Neural cell (in vitro differentiated cells): ENCODE data around the gene RNF217.

Experiments used
- EP300 ChIP-seq: fragments of 450-650 bp; conservative IDR thresholded peaks from 2 replicates; pipeline ENCODE4 v1.6.1; 2014; ENCODE audit warnings: antibody characterized with exemption, mild to moderate bottlenecking, moderate library complexity; ENCODE audit not compliant: poor library complexity, severe bottlenecking
- EZH2 ChIP-seq: fragments of 200-600, 300-800 bp; shearing (Covaris generic), sonication (generic); IDR thresholded peaks from 2 replicates; pipeline ENCODE4 v1.6.1; 2014; ENCODE audit warnings: antibody characterized with exemption, low read length, borderline replicate concordance, mild to moderate bottlenecking; ENCODE audit not compliant: insufficient read depth, poor library complexity, severe bottlenecking
- POLR2AphosphoS5 ChIP-seq: IDR thresholded peaks from 2 replicates; pipeline ENCODE4 v1.6.1; 2012
- REST ChIP-seq: IDR thresholded peaks from 2 replicates; pipeline ENCODE4 v1.6.1; 2012; ENCODE audit warnings: borderline replicate concordance
- TAF1 ChIP-seq: IDR thresholded peaks from 2 replicates; pipeline ENCODE4 v1.6.1; 2012; ENCODE audit warnings: low read depth
- TF ChIP-seq, protein P1 (sequence below): fragments of 450-650 bp; IDR thresholded peaks from 2 replicates; pipeline ENCODE4 v1.5.1; 2014; ENCODE audit warnings: antibody characterized with exemption, mild to moderate bottlenecking, moderate library complexity; ENCODE audit not compliant: poor library complexity, severe bottlenecking

- TF ChIP-seq, protein P1, sequence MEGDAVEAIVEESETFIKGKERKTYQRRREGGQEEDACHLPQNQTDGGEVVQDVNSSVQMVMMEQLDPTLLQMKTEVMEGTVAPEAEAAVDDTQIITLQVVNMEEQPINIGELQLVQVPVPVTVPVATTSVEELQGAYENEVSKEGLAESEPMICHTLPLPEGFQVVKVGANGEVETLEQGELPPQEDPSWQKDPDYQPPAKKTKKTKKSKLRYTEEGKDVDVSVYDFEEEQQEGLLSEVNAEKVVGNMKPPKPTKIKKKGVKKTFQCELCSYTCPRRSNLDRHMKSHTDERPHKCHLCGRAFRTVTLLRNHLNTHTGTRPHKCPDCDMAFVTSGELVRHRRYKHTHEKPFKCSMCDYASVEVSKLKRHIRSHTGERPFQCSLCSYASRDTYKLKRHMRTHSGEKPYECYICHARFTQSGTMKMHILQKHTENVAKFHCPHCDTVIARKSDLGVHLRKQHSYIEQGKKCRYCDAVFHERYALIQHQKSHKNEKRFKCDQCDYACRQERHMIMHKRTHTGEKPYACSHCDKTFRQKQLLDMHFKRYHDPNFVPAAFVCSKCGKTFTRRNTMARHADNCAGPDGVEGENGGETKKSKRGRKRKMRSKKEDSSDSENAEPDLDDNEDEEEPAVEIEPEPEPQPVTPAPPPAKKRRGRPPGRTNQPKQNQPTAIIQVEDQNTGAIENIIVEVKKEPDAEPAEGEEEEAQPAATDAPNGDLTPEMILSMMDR = no peak
- TF ChIP-seq REST (no peak), POLR2AphosphoS5 (no peak), EZH2 (no peak), EP300 (no peak), TAF1 (no peak)
These were observed 149.2 kb downstream of the RNF217 start for GRCh38 chr6:125111219-125111983.
